ENCODE results near the gene LANCL3.
"Not testable (repeated sequence)": the region's sequence is repeated elsewhere in the genome, so short reads cannot be mapped to it uniquely, and the experiment has no call there.

LANCL3 gene

GRCh38 chrX:37571426-37572107 is at the start of gene LANCL3:
TSS of gene LANCL3 (plus strand) at chrX:37571661. CDS start at chrX:37571871, 210 bp downstream.
- not testable (repeated sequence) for DNase-seq (ENCODE audit: low read depth, low spot score)

GRCh38 chrX:37523673-37524072 is 47.8 kb upstream of the LANCL3 start:
- not testable (repeated sequence) for DNase-seq (ENCODE audit: low read depth, low spot score)

GRCh38 chrX:37541991-37542390 is 29.5 kb upstream of the LANCL3 start:
- no peak for DNase-seq (ENCODE audit: low read depth, low spot score)

- DNase-seq (ENCODE audit: low read depth, low spot score), result no peak
Measured at GRCh38 chrX:37542791-37543190, 28.7 kb upstream of the LANCL3 start.

GRCh38 chrX:37543324-37543723 is 28.1 kb upstream of the LANCL3 start:
- no peak for DNase-seq (ENCODE audit: low read depth, low spot score)

GRCh38 chrX:37544531-37544930 is 26.9 kb upstream of the LANCL3 start:
- DNase-seq (ENCODE audit: low read depth, low spot score), result not testable (repeated sequence)

- no peak for DNase-seq (ENCODE audit: low read depth, low spot score)
Measured at GRCh38 chrX:37545066-37545465, 26.4 kb upstream of the LANCL3 start.

- not testable (repeated sequence) for DNase-seq (ENCODE audit: low read depth, low spot score)
Measured at GRCh38 chrX:37549619-37550018, 21.8 kb upstream of the LANCL3 start.

- no peak for DNase-seq (ENCODE audit: low read depth, low spot score)
Measured at GRCh38 chrX:37553476-37553875, 18.0 kb upstream of the LANCL3 start.

GRCh38 chrX:37565254-37565653 is 6.2 kb upstream of the LANCL3 start:
- not testable (repeated sequence) for DNase-seq (ENCODE audit: low read depth, low spot score)

GRCh38 chrX:37570349-37570748 is 1.1 kb upstream of the LANCL3 start:
- not testable (repeated sequence) for DNase-seq (ENCODE audit: low read depth, low spot score)

GRCh38 chrX:37572108-37572587 is 687 bp downstream of the LANCL3 start:
- not testable (repeated sequence) for DNase-seq (ENCODE audit: low read depth, low spot score)

GRCh38 chrX:37573121-37573520 is 1.7 kb downstream of the LANCL3 start:
- DNase-seq (ENCODE audit: low read depth, low spot score), result not testable (repeated sequence)

GRCh38 chrX:37578045-37578444 is 6.6 kb downstream of the LANCL3 start:
- DNase-seq (ENCODE audit: low read depth, low spot score), result no peak

GRCh38 chrX:37580080-37580479 is 8.6 kb downstream of the LANCL3 start:
- no peak for DNase-seq (ENCODE audit: low read depth, low spot score)

- not testable (repeated sequence) for DNase-seq (ENCODE audit: low read depth, low spot score)
Measured at GRCh38 chrX:37587337-37587736, 15.9 kb downstream of the LANCL3 start.

- no peak for DNase-seq (ENCODE audit: low read depth, low spot score)
Measured at GRCh38 chrX:37590047-37590446, 18.6 kb downstream of the LANCL3 start.

- no peak for DNase-seq (ENCODE audit: low read depth, low spot score)
Measured at GRCh38 chrX:37594755-37595382, 23.4 kb downstream of the LANCL3 start.

GRCh38 chrX:37599729-37600128 is 28.3 kb downstream of the LANCL3 start:
- no peak for DNase-seq (ENCODE audit: low read depth, low spot score)

- DNase-seq (ENCODE audit: low read depth, low spot score), result no peak
Measured at GRCh38 chrX:37603938-37604409, 32.5 kb downstream of the LANCL3 start.

- no peak for DNase-seq (ENCODE audit: low read depth, low spot score)
Measured at GRCh38 chrX:37607243-37607642, 35.8 kb downstream of the LANCL3 start.

GRCh38 chrX:37608156-37608555 is 36.7 kb downstream of the LANCL3 start:
- DNase-seq (ENCODE audit: low read depth, low spot score), result no peak

GRCh38 chrX:37609727-37610126 is 38.3 kb downstream of the LANCL3 start:
- DNase-seq (ENCODE audit: low read depth, low spot score), result no peak
